GM12891 (cell line): ENCODE results near the gene ABLIM2.

Source experiments
- POLR2A ChIP-seq: IDR thresholded peaks from 2 replicates; pipeline ENCODE4 v1.6.1; 2011; ENCODE audit warnings: low read depth, low read length, control low read depth
- POLR2AphosphoS5 ChIP-seq: IDR thresholded peaks from 2 replicates; pipeline ENCODE4 v1.6.1; 2011; ENCODE audit warnings: low read depth, low read length, control low read depth
- TAF1 ChIP-seq: IDR thresholded peaks from 2 replicates; pipeline ENCODE4 v1.6.1; 2011; ENCODE audit warnings: low read depth, low read length, control low read depth

DNA sequence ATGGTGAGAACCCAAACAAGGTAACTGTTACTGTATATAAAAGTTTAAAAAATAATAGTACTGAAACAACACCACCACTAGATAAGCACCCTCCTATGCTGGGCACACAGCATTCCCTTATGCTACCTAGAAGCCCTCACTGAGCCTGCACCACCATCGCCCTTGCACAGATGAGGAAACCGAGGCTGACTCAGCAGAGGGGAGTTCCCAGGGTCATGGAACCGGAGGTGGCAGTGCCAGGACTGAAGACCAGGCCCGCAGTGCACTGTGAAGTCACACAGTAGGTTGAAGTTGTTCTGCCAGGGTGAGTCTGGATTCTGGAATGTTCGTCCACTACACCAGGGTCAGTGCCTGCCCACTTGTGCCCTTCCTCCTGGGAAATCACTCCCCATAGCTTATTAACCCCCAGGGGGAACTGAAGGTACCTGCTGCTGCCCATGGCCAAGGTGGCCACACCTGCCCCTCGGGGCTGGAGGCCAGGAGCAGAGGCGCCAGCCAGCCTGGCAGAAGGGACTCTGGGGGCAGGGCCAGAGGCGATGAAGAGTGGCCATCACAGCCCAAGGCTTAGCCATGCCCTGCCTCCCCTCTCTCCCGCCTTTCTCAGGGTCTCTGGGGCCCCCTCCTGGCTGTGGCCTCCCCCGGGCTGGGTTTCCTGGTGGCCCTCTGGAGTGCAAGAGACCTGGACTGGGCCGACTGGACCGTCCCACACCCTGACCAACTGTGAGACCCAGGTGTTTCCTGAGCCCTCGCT lies 15.1 kb upstream of the ABLIM2 start:
- TF ChIP-seq POLR2AphosphoS5, result no peak
- no peak for TF ChIP-seq POLR2A
- no peak for TF ChIP-seq TAF1
